GM03348 (cell line): ENCODE data around the gene C19orf12.
A peak's percentile ranks its signal among the peaks of the same experiment; 100 is the strongest.

Source experiments
- DNase-seq: peaks from one replicate; pipeline ENCODE4 v3.0.0; 2012; ENCODE audit warnings: low spot score

The C19orf12 gene

DNA sequence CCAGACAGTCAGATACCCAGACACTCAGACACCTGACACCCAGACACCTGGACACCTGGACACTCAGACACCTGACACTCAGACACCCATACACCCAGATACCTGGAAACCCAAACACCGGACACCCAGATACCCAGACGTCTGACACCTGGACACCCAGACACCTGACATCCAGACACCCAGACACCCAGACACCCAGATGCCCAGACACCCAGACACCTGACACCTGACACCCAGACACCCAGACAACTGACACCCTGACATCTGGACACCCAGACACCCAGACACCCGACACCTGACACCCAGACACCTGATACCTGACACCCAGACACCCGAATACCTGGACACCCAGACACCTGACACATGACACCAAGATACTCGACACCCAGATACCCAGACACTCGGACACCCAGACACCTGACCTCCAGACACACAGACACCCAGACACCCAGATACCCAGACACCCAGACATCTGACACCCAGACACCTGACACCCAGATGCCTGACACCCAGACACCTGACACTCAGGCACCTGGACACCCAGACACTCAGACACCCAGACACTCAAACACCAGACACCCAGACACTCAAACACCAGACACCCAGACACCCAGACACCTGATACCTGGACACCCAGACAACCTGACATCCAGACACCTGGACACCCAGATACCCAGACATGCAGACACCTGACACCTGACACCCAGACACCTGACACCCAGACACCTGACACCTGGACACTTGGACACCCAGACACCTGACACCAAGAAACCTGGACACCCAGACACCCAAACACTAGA, 19.1 kb downstream of the C19orf12 start:
- DNase-seq: no peak

DNA sequence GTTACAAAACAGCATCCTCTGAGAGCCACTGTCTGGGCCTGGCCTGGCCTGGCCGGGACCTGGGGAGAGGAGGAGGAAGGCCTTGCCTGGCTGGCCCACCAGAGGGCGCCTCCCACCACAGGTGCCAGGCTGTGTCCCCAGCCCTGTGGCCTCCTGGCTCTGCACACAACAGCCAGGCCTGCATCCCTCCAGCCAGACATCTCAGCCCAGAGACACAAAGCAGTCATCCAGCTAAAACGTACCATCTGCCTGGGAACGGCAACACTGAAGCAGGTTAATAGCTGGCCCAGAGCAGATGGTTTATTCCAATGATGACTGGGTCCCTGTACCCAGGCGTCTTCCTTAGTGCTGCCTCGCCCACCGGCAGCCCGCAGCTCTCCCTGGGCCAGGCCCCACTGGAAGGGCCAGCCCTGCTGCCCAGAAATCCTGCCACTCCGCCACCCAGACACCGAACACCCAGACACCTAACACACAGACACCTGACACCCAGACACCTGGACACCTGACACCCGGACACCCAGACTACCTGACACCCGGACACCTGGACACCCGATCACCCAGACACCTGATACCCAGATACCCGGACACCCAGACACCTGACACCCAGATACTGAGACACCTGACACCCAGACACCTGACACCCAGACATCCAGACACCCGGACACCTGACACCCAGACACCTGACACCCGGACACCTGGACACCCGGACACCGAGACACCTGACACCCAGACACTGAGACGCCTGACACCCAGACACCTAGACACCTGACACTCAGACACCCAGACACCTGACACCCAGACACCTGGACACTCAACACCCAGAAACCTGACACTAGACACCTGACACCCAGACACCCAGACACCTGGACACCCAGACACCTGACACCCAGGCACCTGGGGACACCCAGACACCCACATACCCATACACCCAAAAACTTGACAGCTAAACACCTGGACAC, 20.1 kb downstream of the C19orf12 start:
- peak; percentile 92 for DNase-seq

GRCh38 chr19:29694161-29694560, 20.9 kb downstream of the C19orf12 start:
- DNase-seq: no peak

GRCh38 chr19:29690842-29691241, 24.2 kb downstream of the C19orf12 start:
- no peak for DNase-seq

- DNase-seq: no peak
Observed at GRCh38 chr19:29687897-29688728, 26.9 kb downstream of the C19orf12 start.

GRCh38 chr19:29687244-29687896, 27.7 kb downstream of the C19orf12 start:
- DNase-seq: peak; percentile 88

DNA sequence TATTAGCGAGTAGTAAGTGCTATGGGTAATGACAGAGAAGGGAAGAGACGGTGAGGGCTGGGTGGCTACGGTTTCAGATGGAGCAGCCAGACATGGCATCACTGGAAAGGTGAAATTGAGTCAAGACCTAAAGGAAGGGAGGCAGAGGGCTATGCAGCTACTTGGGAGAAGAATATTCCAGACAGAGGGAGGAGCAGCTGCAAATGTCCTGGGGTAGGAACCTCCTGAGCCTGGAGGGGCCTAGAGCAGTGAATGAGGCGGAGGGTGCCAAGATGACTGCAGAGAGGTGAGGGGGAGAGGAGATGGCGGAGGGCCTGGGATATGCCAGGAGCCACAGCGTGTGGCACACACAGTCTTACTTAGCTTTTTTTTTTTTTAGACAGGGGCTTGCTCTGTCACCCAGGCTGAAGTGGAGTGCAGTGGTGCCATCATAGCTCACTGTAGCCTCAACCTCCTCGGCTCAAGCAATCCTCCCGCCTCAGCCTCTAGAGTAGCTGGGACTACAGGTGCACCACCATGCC, 28.7 kb downstream of the C19orf12 start:
- no peak for DNase-seq

DNA sequence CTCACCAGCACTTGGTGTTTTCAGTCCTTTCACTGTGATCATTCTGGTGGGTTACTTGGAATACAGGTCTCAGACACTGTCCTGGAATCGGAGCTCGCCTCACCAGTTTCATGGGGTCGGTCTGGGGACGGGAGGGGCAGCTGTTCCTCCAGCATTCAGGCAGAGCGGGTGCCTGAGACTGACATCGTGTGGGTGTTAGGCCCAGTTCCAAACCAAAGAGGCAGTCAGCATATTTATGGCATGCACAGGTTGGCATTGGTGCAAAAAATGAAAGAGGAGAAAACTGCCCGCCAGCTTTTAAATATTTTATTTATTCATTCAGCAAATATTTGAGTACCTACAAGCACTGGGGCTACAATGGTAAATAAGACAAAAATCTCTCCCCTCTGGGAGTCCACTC, 29.7 kb downstream of the C19orf12 start:
- peak; percentile 71 for DNase-seq

- no peak for DNase-seq
Observed at GRCh38 chr19:29683009-29683408, 32.1 kb downstream of the C19orf12 start.

- DNase-seq: no peak
Observed at GRCh38 chr19:29682236-29682895, 32.7 kb downstream of the C19orf12 start.

DNA sequence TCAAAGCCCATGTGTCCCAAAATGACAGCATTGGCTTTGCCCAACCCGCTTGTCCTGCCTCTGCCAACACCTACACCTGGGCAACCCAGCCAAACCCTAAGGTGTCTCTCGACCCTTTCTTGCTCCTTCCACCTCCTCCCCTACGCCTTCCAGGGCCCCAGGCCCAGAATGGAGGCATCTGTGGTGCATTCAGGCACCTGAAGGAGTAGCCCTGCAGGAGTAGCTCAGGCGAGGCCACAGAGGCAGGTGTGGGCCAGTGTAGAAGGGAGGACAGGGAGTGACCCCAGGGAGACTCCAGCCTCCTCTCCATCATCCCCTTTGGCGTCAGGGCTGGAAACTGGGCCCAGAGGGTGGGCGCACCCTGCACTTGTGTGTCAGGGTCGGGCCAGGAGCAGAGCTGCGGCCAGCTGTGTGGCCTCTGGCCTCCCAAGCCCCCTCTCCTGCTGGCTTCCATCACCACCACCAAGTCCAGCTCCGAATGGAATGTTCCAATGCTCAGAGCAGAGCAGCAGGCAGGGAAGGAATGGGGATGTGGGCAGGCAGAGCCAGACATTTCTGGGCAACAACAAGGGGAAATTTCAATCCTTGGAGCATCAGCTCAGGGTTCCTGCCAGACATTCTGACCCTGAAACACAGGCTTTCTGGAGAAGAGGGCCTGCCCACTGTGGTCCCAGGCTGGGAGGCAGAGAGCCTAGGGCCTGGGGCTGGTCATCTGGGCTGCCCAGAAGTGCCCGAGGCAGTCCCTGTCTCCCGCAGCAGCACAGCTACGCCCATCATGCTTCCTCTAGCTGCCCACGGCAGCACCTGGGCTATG, 33.4 kb downstream of the C19orf12 start:
- DNase-seq: peak; percentile 77

GRCh38 chr19:29680937-29681336, 34.1 kb downstream of the C19orf12 start:
- no peak for DNase-seq

DNA sequence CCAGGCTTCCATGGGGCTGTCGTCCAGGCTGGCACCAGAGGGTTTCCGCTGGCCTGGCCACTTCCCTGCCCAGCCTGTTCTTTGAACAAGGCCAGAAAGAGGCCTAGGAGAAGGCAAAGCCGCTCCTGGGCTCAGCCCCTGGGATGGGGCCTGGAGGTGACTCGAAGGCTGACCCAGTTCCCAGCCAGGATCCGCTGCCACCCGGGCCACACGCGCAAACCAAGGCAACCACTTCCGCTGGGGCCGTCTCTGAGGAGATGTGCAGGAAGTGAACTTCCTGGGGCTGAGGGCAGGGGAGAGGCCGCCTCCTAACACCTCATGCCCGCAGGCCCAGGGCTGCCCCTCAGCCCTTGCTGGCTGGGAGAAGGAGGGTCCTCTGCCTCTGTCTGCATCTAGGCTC, 34.6 kb downstream of the C19orf12 start:
- DNase-seq: no peak

DNA sequence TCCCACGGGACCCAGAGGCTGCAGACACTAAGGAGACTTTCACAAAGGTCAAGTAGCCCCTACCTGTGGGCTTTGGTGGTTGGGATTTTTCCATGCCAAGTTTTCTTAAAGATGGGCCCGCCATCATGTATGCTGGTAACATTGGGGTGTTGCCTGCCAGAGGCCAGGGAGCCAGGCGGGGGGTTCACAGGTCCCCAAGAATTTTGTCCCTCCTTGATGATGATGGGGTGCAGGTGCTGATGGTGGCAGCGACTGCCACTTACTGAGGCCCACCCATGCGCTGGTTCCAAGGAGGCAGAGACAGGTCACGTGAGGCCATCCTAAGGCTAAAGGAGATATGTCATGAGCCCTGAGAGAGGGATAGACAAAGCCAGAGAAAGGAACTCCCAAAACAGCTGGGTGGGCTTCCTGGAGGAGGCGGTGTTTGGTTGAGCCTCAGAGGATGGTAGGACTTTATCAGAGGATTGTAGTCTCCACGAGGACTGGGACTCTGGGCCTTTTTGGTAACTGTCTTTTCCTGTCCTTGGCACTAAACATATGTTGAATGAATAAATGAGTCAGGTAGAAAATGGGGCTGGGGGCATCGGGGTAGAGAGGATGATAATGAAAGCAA, 35.4 kb downstream of the C19orf12 start:
- DNase-seq: no peak

DNA sequence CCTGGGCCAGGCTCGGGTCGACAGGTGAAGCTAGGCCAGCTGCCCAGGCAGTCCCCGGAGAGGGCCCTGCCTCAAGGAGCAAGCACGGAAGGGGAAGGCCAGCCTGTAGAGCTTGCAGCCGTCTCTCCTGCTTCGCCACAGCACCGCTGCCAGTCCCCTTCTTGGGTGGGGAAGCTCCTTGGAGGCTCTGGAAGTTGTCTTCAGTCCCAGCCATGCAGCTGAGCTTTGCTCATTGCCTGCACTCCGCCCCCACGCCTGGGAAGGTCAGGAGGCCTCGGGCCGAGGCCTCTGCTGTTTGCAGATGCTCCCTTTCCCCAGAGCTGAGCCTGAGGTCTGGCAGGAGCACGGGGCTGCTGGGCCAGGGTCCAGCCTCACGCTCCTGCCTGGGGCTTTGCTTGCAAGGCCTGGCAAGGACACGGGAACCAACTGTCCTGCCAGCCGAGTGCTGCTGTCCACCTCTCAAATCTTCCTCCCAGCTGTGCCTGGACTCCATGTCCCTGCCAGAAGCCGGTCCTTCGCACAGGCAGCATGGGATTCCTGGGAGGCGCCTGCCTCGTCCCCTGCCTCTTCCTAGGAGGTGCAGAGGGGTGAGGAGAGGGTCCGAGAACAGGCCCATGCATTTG, 36.5 kb downstream of the C19orf12 start:
- DNase-seq: no peak

DNA sequence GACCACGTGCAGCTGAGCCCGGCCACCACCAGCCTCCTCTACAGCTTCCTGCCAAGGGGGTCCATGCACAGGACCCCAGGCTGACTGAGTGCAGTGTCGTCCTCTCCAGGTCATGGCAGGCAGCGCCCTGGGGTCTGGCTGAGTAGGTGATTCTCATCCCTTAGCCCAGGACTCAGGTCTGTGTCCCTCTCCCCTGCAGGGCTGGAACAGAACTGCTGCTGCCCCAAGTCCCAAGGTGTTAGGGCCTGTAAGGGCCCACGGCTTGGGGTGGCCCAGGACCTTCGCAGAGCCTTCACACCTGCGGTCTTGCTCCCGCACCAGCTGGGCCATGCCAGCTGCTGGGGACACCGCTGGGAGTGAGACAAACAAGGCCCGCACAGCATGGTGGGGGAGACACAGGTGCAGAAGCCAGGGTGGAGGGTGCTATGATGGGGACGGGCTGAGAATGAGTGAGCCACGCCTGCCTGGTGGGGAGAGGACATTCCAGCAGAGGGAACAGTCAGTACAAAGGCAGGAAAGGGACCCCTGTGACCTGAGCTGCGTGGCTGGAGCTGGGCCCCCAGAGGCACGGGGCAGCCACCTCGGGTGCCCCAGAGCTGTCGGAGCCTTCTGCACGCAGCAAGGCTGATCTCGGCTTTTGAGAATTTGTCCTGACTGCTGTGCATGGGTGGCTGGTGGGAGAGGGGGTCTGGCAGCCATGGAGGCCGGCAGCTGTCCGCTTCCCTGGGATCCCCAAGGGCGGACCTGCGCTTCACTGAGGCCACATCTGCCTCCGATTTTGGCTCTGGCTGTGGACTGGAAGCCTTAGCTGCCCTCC, 37.9 kb downstream of the C19orf12 start:
- no peak for DNase-seq

- DNase-seq: no peak
Observed at GRCh38 chr19:29676586-29676985, 38.5 kb downstream of the C19orf12 start.

- DNase-seq: no peak
Observed at GRCh38 chr19:29675650-29676186, 39.3 kb downstream of the C19orf12 start.
